GM21619 (cell line): ENCODE measurements around the gene SERHL2.
"Not testable (repeated sequence)": the region's sequence is repeated elsewhere in the genome, so short reads cannot be mapped to it uniquely, and the experiment has no call there.

ENCODE experiments used
- ATAC-seq: cut with Tn5 transposase; IDR thresholded peaks from one replicate; pipeline ENCODE4 v1.9.1; 2021; ENCODE audit not compliant: unreplicated experiment

The SERHL2 gene

GRCh38 chr22:42571068-42571467 is 17.3 kb downstream of the SERHL2 start:
- not testable (repeated sequence) for ATAC-seq

GRCh38 chr22:42574046-42574445 is 20.3 kb downstream of the SERHL2 start:
- ATAC-seq: not testable (repeated sequence)

DNA sequence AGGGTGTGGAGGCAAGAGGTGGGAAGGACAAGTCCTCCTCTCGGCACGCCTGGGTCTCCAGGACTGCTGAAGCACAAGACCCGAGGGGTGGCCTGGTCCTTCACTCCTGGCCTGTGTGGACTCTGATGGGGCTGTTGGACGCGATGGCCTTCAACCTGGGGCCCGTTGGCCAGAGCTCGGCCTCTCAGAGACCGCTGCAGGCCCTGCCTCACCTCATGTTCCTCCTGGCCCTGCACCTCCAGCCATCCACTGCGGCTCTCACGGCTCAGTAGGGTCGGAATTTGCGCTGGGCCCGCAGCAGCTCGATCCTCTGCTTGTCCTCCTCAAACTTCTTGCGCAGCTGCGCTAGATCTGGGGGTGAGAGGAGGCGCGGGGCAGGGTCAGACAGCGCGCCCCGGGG is 20.7 kb downstream of the SERHL2 start:
- not testable (repeated sequence) for ATAC-seq

DNA sequence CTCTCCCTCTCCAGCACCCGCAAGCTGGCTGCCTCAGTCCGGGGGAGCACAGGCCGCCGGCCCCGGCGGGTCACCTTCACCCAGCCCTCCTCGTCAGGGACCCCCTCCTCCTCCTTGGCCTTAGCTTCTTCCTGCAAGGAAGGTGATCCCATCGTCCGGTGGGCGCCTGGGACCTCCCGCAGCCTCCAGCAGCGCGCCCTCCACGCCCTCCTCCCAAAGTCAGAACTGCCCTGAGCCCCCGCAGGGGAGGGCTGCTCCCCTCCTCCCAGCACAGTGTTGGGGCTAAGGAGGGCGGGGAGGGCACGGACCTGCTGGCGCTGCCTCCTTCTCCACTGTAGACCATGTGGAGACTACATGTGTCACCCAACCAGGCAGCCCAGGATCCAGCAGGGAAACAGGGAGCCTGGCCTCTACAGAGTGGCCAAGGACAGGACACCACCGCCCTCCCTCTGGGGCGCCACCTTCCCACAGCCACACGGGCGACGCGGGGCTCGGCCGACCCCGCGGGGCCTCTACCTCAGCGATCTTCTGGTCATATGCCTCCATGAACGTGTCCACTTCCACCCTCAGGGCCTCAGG is 22.3 kb downstream of the SERHL2 start:
- not testable (repeated sequence) for ATAC-seq

GRCh38 chr22:42577141-42577540 is 23.4 kb downstream of the SERHL2 start:
- not testable (repeated sequence) for ATAC-seq

DNA sequence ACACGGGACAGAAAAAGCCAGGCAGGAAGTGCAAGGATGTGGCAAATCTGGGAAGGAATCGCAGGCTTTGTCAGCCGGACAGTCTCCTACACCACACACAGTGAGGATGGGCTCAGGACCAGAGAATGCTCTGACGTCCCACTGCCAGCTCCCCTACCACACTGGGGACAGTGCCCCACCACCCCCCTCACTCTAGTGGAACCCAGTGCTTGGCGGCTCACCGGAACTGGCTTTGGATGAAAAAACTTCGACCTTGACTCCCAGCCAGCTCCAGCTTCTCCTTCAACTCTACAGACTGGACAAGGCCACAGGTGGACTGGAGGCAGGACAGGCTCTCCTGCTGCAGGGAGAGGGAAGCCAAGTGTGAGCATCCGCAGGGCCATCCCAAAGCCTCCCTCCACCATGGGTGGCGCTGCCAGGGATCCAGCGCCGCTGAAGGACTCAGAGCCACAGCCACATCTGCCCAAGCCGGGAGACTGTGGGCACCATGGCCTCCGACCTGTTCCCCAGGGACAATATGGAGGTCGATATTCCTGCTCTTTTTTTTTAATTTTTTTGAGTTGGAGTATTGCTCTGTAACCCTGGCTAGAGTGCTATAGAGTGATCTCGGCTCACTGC is 24.0 kb downstream of the SERHL2 start:
- ATAC-seq: no peak

- ATAC-seq: not testable (repeated sequence)
Measured at GRCh38 chr22:42580040-42580439, 26.3 kb downstream of the SERHL2 start.

DNA sequence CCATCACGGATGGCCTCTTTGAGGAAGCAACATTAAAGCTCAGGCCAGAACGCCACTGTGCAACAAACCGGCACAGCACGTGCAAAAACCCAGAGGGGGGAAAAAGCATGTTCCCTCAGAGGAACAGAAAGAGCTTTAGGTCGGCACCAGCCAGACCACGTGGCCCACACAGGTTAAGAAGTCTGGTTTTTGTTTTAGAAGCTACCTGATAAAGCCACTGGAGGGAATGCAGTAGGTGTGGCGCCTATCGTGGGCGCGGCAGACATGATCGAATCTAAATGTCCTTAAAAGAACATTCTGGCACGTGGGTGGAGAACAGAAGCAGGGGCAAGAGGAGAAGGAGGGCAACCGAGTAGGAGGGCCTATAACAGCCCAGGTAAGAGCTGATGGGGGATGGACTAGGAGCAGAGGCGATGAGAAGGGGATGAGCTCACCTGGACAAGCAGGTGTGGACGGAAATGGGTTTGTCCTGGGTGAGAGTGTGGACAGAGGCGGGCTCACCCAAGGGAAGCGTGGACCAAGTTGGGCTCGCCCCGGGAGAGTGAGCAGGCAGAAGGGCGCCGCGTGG is 27.5 kb downstream of the SERHL2 start:
- not testable (repeated sequence) for ATAC-seq

DNA sequence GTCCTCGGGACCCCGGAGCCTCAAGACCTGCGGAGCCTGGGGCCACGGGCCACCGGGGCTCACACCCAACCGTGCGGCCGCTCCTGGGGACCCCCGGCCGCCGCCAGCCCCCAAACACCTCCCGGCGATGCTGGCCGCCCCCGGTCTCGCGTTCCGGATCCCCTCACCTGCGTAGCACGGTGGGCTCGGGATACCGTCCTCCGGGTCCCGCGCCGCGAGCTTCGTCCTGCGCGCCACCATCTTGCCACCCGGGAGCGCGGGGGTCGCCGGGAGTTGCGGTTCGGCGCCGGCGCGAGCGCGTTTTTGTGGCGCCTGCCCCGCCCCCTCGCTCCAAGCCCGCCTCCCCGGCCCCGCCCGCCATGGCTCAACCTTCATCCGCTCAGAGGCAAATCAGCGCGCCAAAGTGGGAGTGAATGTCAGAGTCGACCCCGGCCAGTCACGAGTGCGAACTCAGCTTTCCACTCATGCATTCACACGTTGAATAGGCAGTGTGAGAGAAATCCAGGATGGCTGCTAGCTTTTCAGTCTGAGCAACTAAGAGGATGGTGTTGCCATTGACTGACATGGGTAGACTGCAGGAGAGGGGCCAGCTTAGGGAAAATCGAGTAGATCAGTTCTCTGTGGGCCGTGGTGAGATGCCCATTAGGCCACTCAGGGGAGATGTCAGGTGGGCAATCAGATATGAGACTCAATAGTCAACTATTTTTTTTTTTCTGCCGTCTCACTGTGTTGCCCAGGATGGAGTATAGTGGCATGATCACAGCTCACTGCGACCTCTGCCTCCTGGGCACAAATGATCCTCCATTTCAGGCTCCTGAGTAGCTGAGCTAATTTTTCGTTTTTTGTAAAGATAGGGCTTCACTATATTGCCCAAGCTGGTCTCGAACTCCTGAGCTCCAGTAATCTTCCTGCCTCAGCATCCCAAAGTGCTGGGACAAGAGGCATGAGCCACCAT is 28.3 kb downstream of the SERHL2 start:
- ATAC-seq: no peak

- ATAC-seq: no peak
Measured at GRCh38 chr22:42582987-42583386, 29.2 kb downstream of the SERHL2 start.

DNA sequence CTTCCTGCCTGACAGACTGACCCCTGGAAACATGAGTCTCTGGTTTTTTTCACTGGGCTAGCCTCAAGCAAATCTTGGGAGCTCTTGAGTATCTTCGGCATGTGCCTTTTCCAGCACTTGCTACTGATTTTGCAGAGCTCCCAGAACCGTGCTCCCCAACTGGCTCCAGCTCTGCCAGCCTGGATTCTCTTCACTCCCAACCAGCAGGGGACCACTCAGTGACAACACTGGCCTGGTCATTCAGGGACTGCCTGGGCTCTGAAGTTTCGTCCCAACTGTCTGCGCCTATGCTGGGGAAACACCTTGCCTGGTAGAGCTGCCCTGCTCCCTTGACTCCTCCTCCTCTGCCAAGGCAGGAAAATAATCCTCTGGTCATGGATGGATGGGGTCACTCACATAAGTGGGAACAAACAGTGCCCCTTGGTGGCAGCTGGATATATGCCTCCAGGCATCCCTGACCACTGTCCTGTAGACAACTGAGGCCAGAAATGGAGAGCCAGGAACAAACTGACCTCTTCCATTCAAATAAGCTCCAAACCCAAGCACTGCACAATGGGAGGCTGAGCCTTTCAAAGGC is 30.7 kb downstream of the SERHL2 start:
- no peak for ATAC-seq

- ATAC-seq: no peak
Measured at GRCh38 chr22:42585096-42585495, 31.3 kb downstream of the SERHL2 start.

GRCh38 chr22:42586381-42586780 is 32.6 kb downstream of the SERHL2 start:
- no peak for ATAC-seq

- ATAC-seq: no peak
Measured at GRCh38 chr22:42587588-42588175, 33.9 kb downstream of the SERHL2 start.

DNA sequence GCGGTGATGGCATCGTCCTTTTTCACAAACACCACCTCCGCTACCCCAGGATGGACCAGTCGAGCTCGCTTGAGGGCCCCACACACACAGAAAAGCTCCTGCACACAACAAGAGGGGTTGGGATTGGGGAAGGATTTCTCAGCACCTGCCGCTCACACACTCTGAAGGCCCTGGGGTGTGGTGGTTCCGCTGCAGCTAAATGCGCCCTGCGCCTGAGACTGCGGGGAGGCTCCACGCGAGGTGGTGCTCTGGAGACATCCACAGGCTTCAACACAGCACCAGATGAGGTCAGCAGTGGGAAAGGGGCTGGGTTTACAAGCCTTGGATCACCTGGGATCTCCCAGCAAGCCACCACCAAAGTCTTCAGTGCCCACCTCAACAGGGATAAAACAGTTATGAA is 38.2 kb downstream of the SERHL2 start:
- ATAC-seq: no peak

DNA sequence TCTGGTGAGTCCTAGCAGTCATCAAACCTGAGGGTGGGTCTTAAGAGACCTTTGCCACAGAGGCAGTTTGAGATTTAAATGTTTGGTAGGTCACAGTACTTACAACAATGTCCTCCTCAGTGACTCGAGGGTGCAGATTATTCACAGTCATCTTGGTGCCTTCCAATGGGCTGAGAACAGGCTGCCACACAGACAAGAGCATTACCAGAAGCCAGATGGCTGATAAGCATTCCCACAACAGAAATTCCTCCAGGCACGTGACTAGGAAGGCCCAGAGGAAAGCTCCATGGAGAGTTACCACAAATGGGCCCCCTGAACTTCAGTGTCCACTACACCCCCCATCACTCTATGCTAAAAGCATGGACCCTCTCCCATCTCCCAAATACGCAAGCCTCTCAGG is 41.7 kb downstream of the SERHL2 start:
- no peak for ATAC-seq

GRCh38 chr22:42596336-42596735 is 42.6 kb downstream of the SERHL2 start:
- no peak for ATAC-seq

DNA sequence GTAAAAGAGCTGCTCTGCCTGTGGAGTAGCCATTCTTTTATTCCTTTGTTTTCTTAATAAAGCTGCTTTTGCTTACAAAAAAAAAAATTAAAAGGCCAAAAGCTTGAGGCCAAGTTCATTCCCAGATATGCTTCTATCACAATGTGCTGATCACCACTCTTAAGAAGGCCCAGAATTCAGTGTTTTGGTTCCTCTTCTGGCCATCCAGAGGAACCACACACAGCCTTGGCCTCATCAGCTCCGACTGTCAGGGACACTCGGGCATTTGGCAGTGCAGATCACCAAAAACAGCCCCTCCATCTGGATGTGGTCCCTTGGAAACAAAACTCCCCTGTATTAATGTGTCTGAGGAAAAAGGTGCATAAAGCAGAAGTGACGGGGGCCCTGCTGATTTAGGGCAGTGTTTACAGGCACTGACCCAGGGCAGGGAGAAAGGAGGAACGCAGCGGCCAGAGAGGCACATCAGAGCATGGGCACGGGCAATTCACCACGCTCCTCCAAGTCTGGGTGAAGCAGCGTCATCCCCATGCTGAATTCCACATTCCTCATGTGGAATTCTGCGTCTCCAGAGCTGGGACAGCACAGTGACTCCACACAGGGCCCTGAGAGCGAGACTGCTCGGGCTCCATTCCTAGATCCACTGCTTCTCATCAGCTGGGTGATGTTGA is 43.2 kb downstream of the SERHL2 start:
- no peak for ATAC-seq

DNA sequence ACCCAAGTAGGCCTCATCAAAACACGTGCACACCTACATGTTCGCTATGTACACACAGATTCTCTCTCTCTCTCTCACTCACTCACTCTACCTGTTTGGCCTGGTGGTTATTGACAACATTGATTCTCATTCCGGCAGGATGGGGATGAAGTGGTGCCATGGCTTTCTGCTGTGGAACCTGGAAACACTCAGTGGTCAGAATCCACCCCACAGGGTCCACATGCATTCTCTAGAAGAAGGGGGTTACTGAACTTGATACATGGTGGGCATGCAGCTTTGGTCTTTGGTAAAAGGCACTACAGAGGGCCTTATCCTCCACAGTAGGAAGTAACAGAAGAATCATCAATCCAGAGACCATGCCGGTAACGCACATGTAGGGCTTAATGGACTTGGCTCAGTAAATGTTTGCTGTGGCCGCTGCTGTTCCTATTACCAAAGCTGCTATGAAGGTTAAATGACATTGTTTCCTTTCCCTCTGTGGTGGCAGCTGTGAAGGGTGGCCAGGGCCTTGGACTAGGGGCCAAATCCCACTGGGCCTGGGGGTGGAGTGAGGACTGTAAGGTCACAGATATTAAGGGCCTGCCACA is 48.2 kb downstream of the SERHL2 start:
- ATAC-seq: no peak

DNA sequence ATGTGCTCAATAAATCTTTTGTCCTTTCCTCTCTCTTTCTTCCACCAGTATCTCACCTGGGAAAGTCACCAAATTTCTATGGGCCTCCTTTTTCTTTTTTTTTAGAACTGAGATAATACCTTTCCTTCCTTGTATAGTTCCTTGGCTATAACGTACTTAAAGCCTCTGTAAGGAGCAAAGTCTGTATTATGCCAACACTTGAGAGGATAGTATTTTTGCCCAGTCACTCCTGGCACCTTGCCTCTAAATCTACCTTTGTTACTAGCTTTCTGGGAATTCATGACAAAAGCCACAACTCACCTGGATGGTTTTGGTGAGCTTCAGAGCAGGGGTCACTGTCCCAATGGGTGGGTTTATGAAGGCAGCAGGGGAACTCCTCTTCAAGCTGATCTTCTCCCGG is 48.7 kb downstream of the SERHL2 start:
- no peak for ATAC-seq
